ENCODE measurements around the gene RPLP2.

RPLP2 gene

GRCh38 chr11:823441-824291 is 13.9 kb downstream of the RPLP2 start:
- DNase-seq (ENCODE audit: low read depth, low spot score), result no peak

GRCh38 chr11:824292-824880 is 14.6 kb downstream of the RPLP2 start:
- DNase-seq (ENCODE audit: low read depth, low spot score), result no peak

GRCh38 chr11:824942-825341 is 15.2 kb downstream of the RPLP2 start:
- no peak for DNase-seq (ENCODE audit: low read depth, low spot score)

GRCh38 chr11:825366-826226 is 15.8 kb downstream of the RPLP2 start:
- no peak for DNase-seq (ENCODE audit: low read depth, low spot score)

- DNase-seq (ENCODE audit: low read depth, low spot score), result no peak
Measured at GRCh38 chr11:826227-826621, 16.5 kb downstream of the RPLP2 start.

- DNase-seq (ENCODE audit: low read depth, low spot score), result no peak
Measured at GRCh38 chr11:826836-827145, 17.0 kb downstream of the RPLP2 start.

GRCh38 chr11:827146-827896 is 17.6 kb downstream of the RPLP2 start:
- DNase-seq (ENCODE audit: low read depth, low spot score), result no peak

- DNase-seq (ENCODE audit: low read depth, low spot score), result no peak
Measured at GRCh38 chr11:827897-828192, 18.1 kb downstream of the RPLP2 start, which contains the start of gene CRACR2B. TSS of gene CRACR2B (plus strand) at chr11:827919. CDS start at chr11:828608, 689 bp downstream.

- no peak for DNase-seq (ENCODE audit: low read depth, low spot score)
Measured at GRCh38 chr11:828506-829175, 18.9 kb downstream of the RPLP2 start.

GRCh38 chr11:829176-829846 is 19.5 kb downstream of the RPLP2 start:
- no peak for DNase-seq (ENCODE audit: low read depth, low spot score)

GRCh38 chr11:829847-830294 is 20.1 kb downstream of the RPLP2 start:
- DNase-seq (ENCODE audit: low read depth, low spot score), result no peak

GRCh38 chr11:830295-831117 is 20.7 kb downstream of the RPLP2 start:
- no peak for DNase-seq (ENCODE audit: low read depth, low spot score)

- DNase-seq (ENCODE audit: low read depth, low spot score), result no peak
Measured at GRCh38 chr11:831118-831864, 21.5 kb downstream of the RPLP2 start.

GRCh38 chr11:831961-832528 is 22.3 kb downstream of the RPLP2 start:
- no peak for DNase-seq (ENCODE audit: low read depth, low spot score)

GRCh38 chr11:832529-833113 is 22.9 kb downstream of the RPLP2 start, which contains the start of gene CD151:
TSS of gene CD151 (plus strand) at chr11:832952. CDS start at chr11:836070, 3,118 bp downstream.
- no peak for DNase-seq (ENCODE audit: low read depth, low spot score)

- no peak for DNase-seq (ENCODE audit: low read depth, low spot score)
Measured at GRCh38 chr11:833114-833791, 23.5 kb downstream of the RPLP2 start.

GRCh38 chr11:833849-834311 is 24.1 kb downstream of the RPLP2 start:
- DNase-seq (ENCODE audit: low read depth, low spot score), result no peak
